ENCODE measurements around the gene AKT3.

The AKT3 gene

DNA sequence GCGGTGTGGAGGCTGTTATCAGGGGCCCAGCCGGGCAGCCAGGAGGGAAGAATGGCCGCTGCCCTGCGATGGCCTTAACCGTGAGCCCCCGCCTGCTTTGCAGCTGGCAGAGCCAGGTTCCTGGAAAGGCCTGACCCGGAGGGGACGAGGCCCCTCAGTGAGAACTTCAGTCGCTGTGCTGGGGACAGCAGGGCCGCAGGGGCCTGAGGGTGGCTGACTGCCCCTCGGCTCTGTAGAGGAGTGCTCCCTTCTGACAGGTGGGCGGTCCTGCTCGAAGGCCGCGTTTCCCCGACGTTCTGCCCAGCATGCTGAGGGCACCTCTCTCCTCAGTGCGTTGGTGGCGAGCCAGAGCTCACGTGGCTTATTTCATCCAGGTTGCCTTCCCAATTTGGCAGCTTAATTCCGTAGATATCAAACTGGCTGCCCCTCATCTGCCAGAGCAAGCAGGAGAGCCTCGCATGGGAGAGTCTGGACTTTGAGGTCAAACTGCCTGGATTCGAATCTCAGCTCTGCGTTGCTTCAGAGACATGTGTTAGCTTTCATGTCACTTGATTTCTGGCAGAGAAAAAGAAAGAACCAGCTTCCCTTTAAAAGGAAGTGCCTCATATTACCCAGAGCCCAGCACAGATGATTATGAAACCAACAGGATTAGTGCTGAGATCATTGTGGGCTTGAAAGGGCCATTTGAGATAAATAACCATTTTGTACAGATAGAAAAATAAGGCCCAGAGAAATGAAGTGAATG lies 354.4 kb downstream of the AKT3 start:
- Histone ChIP-seq H3K79me2 (ENCODE audit: low read length) (no peaks in the 10 kb centered on the region), H3K4me1 (ENCODE audit: low read length) (peaks cover 5% of the 10 kb centered on the region; the same call in 1 of the 2 replicates), H3F3A (ENCODE audit: insufficient read depth, low read length) (no peaks in the 10 kb centered on the region), H2AFZ (ENCODE audit: low read length) (no peak overlapping the region), H4K20me1 (ENCODE audit: insufficient read depth, low read length) (no peaks in the 10 kb centered on the region), H3K36me3 (replicated peaks; ENCODE audit: insufficient read depth, low read length) (no peaks in the 10 kb centered on the region), H3K27me3 (replicated peaks; ENCODE audit: insufficient read depth, low read length) (no peaks in the 10 kb centered on the region), H3K9me3 (replicated peaks; ENCODE audit: insufficient read depth, low read length) (no peaks in the 10 kb centered on the region), H3K4me3 (ENCODE audit: low read length) (no peak overlapping the region), H3K9me2 (replicated peaks; ENCODE audit: insufficient read depth, low read length) (no peaks in the 10 kb centered on the region), H3K4me2 (ENCODE audit: low read depth, low read length) (no peak overlapping the region), H3K9ac (ENCODE audit: low read length) (no peak overlapping the region), H3K27ac (ENCODE audit: low read length) (no peak overlapping the region)
- no peak for DNase-seq
- TF ChIP-seq EZH2 (optimal IDR thresholded peaks at IDR 0.05; ENCODE audit: low read depth, low read length) (no peak), EZH2phosphoT487 (IDR thresholded peaks at IDR 0.05; ENCODE audit: low read length) (no peak)
- TF ChIP-seq, protein P1, sequence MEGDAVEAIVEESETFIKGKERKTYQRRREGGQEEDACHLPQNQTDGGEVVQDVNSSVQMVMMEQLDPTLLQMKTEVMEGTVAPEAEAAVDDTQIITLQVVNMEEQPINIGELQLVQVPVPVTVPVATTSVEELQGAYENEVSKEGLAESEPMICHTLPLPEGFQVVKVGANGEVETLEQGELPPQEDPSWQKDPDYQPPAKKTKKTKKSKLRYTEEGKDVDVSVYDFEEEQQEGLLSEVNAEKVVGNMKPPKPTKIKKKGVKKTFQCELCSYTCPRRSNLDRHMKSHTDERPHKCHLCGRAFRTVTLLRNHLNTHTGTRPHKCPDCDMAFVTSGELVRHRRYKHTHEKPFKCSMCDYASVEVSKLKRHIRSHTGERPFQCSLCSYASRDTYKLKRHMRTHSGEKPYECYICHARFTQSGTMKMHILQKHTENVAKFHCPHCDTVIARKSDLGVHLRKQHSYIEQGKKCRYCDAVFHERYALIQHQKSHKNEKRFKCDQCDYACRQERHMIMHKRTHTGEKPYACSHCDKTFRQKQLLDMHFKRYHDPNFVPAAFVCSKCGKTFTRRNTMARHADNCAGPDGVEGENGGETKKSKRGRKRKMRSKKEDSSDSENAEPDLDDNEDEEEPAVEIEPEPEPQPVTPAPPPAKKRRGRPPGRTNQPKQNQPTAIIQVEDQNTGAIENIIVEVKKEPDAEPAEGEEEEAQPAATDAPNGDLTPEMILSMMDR (IDR thresholded peaks at IDR 0.05; ENCODE audit: low read length) = no peak

DNA sequence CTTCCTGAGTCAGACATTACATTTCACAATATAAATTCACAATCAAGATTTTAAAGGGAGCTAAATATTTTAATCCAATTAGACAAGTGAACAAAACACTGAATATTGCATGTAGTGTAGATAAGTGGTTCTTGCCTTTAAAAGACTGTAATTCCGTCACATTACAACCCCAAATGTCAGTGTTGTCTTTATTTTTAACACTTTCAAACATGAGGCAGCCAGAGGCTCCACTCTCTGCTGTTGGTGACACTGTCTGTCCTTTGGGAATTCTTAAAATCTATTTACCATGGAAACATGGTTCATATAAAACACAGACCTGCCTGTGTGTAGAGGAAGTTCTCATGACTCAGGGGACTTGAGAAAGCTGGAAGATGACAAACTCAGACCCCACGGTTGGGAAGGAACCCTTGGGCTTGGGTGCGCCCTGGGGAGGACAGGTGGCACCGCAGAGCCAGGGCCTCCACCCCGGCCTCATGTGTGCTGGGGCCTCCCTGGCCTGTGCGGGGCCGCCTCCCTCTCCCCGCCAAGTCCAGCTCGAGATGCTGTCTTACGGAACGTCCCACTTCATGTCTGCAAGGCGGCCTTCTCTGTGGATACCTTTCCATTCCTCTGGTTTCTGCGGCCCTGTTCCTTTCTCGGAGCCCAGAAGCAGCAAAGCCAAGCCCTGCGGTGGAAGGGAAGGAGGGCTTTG lies 355.2 kb downstream of the AKT3 start:
- TF ChIP-seq, protein P1 (IDR thresholded peaks at IDR 0.05; ENCODE audit: low read length) = no peak
- TF ChIP-seq EZH2phosphoT487 (IDR thresholded peaks at IDR 0.05; ENCODE audit: low read length) = no peak
- no peak for TF ChIP-seq EZH2 (optimal IDR thresholded peaks at IDR 0.05; ENCODE audit: low read depth, low read length)
- peaks cover 5% of the 10 kb centered on the region; the same call in 1 of the 2 replicates for H3K4me1 ChIP-seq (ENCODE audit: low read length)

DNA sequence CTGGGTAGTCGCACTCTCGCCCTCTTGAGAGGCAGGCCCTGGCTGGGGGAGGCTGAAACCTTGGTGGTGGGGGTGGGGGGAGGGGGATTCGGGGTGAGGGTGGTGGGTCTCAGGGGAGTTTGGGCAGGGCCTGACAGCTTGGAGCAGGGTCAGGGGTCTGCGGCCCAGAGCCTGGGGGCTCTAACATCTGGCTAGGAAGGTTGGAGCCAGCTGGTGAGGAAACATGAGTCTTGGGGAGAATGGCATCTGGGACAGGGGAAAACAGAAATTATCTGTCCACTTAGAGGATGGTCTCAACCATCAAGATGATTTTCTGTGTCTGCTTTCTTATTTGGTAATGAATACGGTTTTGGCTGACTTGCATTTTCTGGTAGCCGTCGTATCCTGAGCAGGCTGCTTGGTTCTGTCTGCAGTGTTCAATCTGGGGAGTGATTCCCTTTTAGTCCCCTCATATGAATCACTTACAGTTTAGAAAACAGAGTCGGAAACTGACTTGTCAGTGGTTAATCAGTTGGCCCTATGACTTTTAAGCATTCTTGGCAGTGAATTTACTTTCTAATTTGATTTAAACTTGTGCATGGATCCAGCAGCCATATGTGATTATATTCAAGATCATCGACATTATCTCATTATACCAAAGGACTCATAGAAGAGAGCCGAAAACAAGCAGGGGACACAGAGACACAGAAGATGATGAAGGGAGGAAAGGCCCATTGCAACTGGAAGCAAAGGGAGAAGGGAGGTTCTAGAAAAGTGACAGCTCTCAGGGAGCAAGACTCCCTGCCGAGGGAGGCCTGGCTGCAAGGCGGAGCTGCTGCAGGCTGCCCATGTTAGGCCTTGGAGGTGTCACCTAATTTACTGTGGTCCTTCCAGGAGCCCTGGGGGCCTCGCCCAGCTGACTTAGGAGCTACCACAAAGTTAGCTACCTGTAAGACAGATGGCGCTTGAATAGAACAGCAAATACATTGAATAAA lies 356.6 kb downstream of the AKT3 start:
- Histone ChIP-seq H3K27ac (ENCODE audit: low read length) (no peak overlapping the region), H3K9me3 (replicated peaks; ENCODE audit: insufficient read depth, low read length) (no peaks in the 10 kb centered on the region), H3F3A (ENCODE audit: insufficient read depth, low read length) (no peaks in the 10 kb centered on the region), H3K36me3 (replicated peaks; ENCODE audit: insufficient read depth, low read length) (no peaks in the 10 kb centered on the region), H3K4me1 (ENCODE audit: low read length) (peaks cover 5% of the 10 kb centered on the region; the same call in 1 of the 2 replicates), H3K79me2 (ENCODE audit: low read length) (no peaks in the 10 kb centered on the region), H3K27me3 (replicated peaks; ENCODE audit: insufficient read depth, low read length) (no peaks in the 10 kb centered on the region), H2AFZ (ENCODE audit: low read length) (no peak overlapping the region), H4K20me1 (ENCODE audit: insufficient read depth, low read length) (no peaks in the 10 kb centered on the region), H3K9me2 (replicated peaks; ENCODE audit: insufficient read depth, low read length) (no peaks in the 10 kb centered on the region), H3K4me3 (ENCODE audit: low read length) (no peak overlapping the region), H3K4me2 (ENCODE audit: low read depth, low read length) (no peak overlapping the region), H3K9ac (ENCODE audit: low read length) (no peak overlapping the region)
- no peak for TF ChIP-seq EZH2 (optimal IDR thresholded peaks at IDR 0.05; ENCODE audit: low read depth, low read length)
- TF ChIP-seq, protein P1 (IDR thresholded peaks at IDR 0.05; ENCODE audit: low read length) = no peak
- TF ChIP-seq EZH2phosphoT487 (IDR thresholded peaks at IDR 0.05; ENCODE audit: low read length) = no peak
- no peak for DNase-seq

More for the DNA sequence above, 355.2 kb downstream of the AKT3 start:
- Histone ChIP-seq H3K9me2 (replicated peaks; ENCODE audit: insufficient read depth, low read length) (no peaks in the 10 kb centered on the region), H3K36me3 (replicated peaks; ENCODE audit: insufficient read depth, low read length) (no peaks in the 10 kb centered on the region), H3K27ac (ENCODE audit: low read length) (no peak overlapping the region), H3K27me3 (replicated peaks; ENCODE audit: insufficient read depth, low read length) (no peaks in the 10 kb centered on the region), H2AFZ (ENCODE audit: low read length) (no peak overlapping the region), H4K20me1 (ENCODE audit: insufficient read depth, low read length) (no peaks in the 10 kb centered on the region), H3K79me2 (ENCODE audit: low read length) (no peaks in the 10 kb centered on the region), H3K9me3 (replicated peaks; ENCODE audit: insufficient read depth, low read length) (no peaks in the 10 kb centered on the region), H3K4me3 (ENCODE audit: low read length) (no peak overlapping the region), H3K9ac (ENCODE audit: low read length) (no peak overlapping the region), H3K4me2 (ENCODE audit: low read depth, low read length) (no peak overlapping the region), H3F3A (ENCODE audit: insufficient read depth, low read length) (no peaks in the 10 kb centered on the region)
- no peak for DNase-seq

Measured in MM.1S (cell line).